Astrocyte (in vitro differentiated cells and primary cell): ENCODE results near the gene PRKCB. TPM values are rescaled to one million over a fixed set of nuclear protein-coding genes. Genes with fewer than 3 reads are reported as not detected.

Experiments
- DNase-seq: peaks from one replicate; pipeline ENCODE4 v3.0.0-alpha.2; 2010; ENCODE audit warnings: low read depth
- FAIRE-seq: peaks from 2 replicates; lab custom pipeline; 2011; peaks lifted over from hg19 to GRCh38; lab: Jason Lieb, UNC
- H2AFZ ChIP-seq: 2 replicates; pipeline ENCODE4 v1.6.0; 2012; ENCODE audit warnings: low read depth, low read length, inconsistent platforms
- H3K27ac ChIP-seq: 2 replicates; pipeline ENCODE4 v1.5.1; 2011; ENCODE audit warnings: low read depth, low read length, inconsistent platforms
- H3K27me3 ChIP-seq: 2 replicates; pipeline ENCODE4 v1.6.0; 2011; ENCODE audit warnings: low read length, inconsistent platforms; ENCODE audit not compliant: insufficient read depth
- H3K36me3 ChIP-seq: 2 replicates; pipeline ENCODE4 v1.5.1; 2011; ENCODE audit warnings: low read length, inconsistent platforms; ENCODE audit not compliant: insufficient read depth
- H3K4me1 ChIP-seq: 2 replicates; pipeline ENCODE4 v1.5.1; 2011; ENCODE audit warnings: low read length, inconsistent platforms; ENCODE audit not compliant: insufficient read depth
- H3K4me2 ChIP-seq: 2 replicates; pipeline ENCODE4 v1.6.0; 2012; ENCODE audit warnings: low read length, inconsistent platforms
- H3K4me3 ChIP-seq: 2 replicates; pipeline ENCODE4 v1.5.1; 2011; ENCODE audit warnings: low read depth, mild to moderate bottlenecking, low read length, inconsistent platforms; ENCODE audit not compliant: insufficient read depth
- H3K79me2 ChIP-seq: 2 replicates; pipeline ENCODE4 v1.6.0; 2012; ENCODE audit warnings: mild to moderate bottlenecking, low read length, inconsistent platforms; ENCODE audit not compliant: insufficient read depth
- H3K9ac ChIP-seq: 2 replicates; pipeline ENCODE4 v1.6.0; 2012; ENCODE audit warnings: mild to moderate bottlenecking, low read length, inconsistent platforms
- H3K9me3 ChIP-seq: 2 replicates; pipeline ENCODE4 v1.5.1; 2012; ENCODE audit warnings: low read depth, mild to moderate bottlenecking, low read length, inconsistent platforms; ENCODE audit not compliant: insufficient read depth
- H4K20me1 ChIP-seq: 2 replicates; pipeline ENCODE4 v1.6.0; 2012; ENCODE audit warnings: low read length, inconsistent platforms; ENCODE audit not compliant: insufficient read depth
- H3K27ac Mint-ChIP-seq: one replicate; pipeline ENCODE4 v1.8.0; 2021; ENCODE audit warnings: mild to moderate bottlenecking, mixed read lengths; ENCODE audit not compliant: unreplicated experiment
- H3K27me3 Mint-ChIP-seq: one replicate; pipeline ENCODE4 v1.8.0; 2021; ENCODE audit warnings: low read depth, mixed read lengths; ENCODE audit not compliant: unreplicated experiment
- H3K36me3 Mint-ChIP-seq: one replicate; pipeline ENCODE4 v1.8.0; 2021; ENCODE audit warnings: low read depth, mixed read lengths; ENCODE audit not compliant: unreplicated experiment
- H3K4me1 Mint-ChIP-seq: one replicate; pipeline ENCODE4 v1.8.0; 2021; ENCODE audit warnings: low read depth, mixed read lengths; ENCODE audit not compliant: unreplicated experiment
- H3K4me3 Mint-ChIP-seq: one replicate; pipeline ENCODE4 v1.8.0; 2021; ENCODE audit warnings: mild to moderate bottlenecking, moderate library complexity, mixed read lengths; ENCODE audit not compliant: unreplicated experiment
- H3K9me3 Mint-ChIP-seq: one replicate; pipeline ENCODE4 v1.8.0; 2021; ENCODE audit warnings: mild to moderate bottlenecking, mixed read lengths; ENCODE audit not compliant: unreplicated experiment
- EZH2 ChIP-seq: IDR thresholded peaks from 2 replicates; pipeline ENCODE4 v1.6.1; 2012; ENCODE audit warnings: mild to moderate bottlenecking, low read length, inconsistent platforms; ENCODE audit not compliant: insufficient read depth
- total RNA-seq: library from RNA; stranded (reverse); gene quantifications from 2 replicates; pipeline ENCODE4 v1.2.1, GENCODE V29; 2021
- TF ChIP-seq, protein P1 (sequence below): IDR thresholded peaks from 2 replicates; pipeline ENCODE4 v1.5.1; 2011; ENCODE audit warnings: low read depth, mild to moderate bottlenecking, inconsistent platforms, low read length, moderate library complexity; ENCODE audit not compliant: insufficient read depth

PRKCB gene
- total RNA-seq, 1 donor from 2014 or later: 2.5 TPM

DNA sequence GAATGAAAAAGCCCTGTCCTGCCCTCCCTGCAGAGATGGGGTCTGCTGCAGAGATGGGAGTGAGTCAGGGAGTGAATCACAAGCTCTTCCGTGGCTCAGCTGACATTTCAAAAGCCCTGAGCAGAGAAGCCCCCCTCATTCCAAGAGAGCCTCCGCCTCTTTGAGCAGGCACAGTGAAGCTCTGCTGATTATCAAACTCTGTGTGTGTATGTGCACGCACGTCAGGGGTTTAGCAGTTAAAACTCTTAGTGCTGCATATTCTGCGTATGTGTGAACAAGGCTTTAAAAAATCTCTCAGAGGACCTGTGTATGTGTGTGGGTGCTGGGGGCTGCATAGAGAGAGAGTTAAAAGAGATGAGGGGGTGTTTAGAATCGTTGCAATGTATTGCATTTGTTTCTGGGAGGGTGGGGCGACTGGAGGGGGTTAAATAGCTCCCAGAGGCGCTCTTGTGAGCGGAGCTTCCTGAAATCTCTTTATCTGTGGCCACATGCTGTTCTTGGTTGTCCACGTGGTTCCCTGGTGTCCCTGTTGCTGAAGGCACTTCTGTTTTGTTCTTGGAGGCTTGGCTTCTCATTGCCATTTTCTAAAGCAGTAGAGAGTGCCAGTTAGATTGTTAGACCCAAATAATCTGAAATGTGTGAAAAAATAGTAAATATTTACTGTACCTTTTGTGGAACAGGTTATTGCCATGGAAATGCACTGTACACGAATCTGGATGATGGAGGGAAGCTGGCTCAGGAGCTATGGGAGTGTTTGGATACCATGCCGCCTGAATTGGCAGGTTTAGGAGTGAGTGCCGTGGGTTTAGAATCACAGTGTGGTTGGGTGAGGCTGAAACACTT, 116.6 kb downstream of the PRKCB start:
- H3K36me3 ChIP-seq: no peaks in the 10 kb centered on the region
- no peaks in the 10 kb centered on the region for H4K20me1 ChIP-seq
- no peak overlapping the region for H2AFZ ChIP-seq
- H3K4me1 ChIP-seq: peaks cover 3% of the 10 kb centered on the region
- Mint-ChIP-seq H3K9me3 (no peaks in the 10 kb centered on the region), H3K27me3 (no peaks in the 10 kb centered on the region), H3K4me3 (peak overlapping the region; percentile 66), H3K27ac (peak overlapping the region; percentile 91), H3K4me1 (peaks cover 24% of the 10 kb centered on the region), H3K36me3 (no peaks in the 10 kb centered on the region)
- no peak overlapping the region for H3K27ac ChIP-seq
- FAIRE-seq (no peak), DNase-seq (peak; percentile 5)
- no peaks in the 10 kb centered on the region for H3K27me3 ChIP-seq
- TF ChIP-seq, protein P1, sequence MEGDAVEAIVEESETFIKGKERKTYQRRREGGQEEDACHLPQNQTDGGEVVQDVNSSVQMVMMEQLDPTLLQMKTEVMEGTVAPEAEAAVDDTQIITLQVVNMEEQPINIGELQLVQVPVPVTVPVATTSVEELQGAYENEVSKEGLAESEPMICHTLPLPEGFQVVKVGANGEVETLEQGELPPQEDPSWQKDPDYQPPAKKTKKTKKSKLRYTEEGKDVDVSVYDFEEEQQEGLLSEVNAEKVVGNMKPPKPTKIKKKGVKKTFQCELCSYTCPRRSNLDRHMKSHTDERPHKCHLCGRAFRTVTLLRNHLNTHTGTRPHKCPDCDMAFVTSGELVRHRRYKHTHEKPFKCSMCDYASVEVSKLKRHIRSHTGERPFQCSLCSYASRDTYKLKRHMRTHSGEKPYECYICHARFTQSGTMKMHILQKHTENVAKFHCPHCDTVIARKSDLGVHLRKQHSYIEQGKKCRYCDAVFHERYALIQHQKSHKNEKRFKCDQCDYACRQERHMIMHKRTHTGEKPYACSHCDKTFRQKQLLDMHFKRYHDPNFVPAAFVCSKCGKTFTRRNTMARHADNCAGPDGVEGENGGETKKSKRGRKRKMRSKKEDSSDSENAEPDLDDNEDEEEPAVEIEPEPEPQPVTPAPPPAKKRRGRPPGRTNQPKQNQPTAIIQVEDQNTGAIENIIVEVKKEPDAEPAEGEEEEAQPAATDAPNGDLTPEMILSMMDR: no peak
- no peak for TF ChIP-seq EZH2
- H3K9ac ChIP-seq: no peak overlapping the region
- no peak overlapping the region for H3K4me3 ChIP-seq
- H3K9me3 ChIP-seq: no peaks in the 10 kb centered on the region
- peak overlapping the region; percentile 44 for H3K4me2 ChIP-seq
- H3K79me2 ChIP-seq: no peaks in the 10 kb centered on the region

DNA sequence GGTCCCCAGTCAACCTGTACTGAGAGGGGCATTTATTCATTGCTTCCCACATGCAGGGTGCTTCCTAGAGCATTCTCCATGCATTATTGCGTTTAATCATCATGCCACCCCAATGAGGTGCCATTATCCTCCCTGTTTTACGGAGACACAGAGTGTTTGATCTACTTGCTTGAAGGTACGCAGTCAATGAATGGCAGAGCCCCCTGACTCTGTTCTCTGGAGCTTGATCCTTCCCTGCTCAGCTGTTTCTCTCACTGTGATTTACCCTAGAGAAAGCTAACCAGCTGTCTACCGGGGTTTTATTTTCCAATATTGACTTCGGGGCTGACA, 117.2 kb downstream of the PRKCB start:
- H3K4me1 Mint-ChIP-seq: peaks cover 24% of the 10 kb centered on the region
- H3K36me3 ChIP-seq: no peaks in the 10 kb centered on the region
- FAIRE-seq (no peak), DNase-seq (no peak)
- H3K9me3 ChIP-seq: no peaks in the 10 kb centered on the region
- H3K9me3 Mint-ChIP-seq: no peaks in the 10 kb centered on the region
- H3K4me1 ChIP-seq: peaks cover 3% of the 10 kb centered on the region
- no peaks in the 10 kb centered on the region for H4K20me1 ChIP-seq
- H3K9ac ChIP-seq: no peak overlapping the region
- no peak overlapping the region for H3K4me3 Mint-ChIP-seq
- H3K79me2 ChIP-seq: no peaks in the 10 kb centered on the region
- H3K27ac ChIP-seq: no peak overlapping the region
- no peaks in the 10 kb centered on the region for H3K27me3 ChIP-seq
- H3K4me3 ChIP-seq: no peak overlapping the region
- no peak for TF ChIP-seq EZH2
- TF ChIP-seq, protein P1: no peak
- H2AFZ ChIP-seq: no peak overlapping the region
- H3K27ac Mint-ChIP-seq: peak overlapping the region; percentile 91
- H3K36me3 Mint-ChIP-seq: no peaks in the 10 kb centered on the region
- no peaks in the 10 kb centered on the region for H3K27me3 Mint-ChIP-seq
- no peak overlapping the region for H3K4me2 ChIP-seq

DNA sequence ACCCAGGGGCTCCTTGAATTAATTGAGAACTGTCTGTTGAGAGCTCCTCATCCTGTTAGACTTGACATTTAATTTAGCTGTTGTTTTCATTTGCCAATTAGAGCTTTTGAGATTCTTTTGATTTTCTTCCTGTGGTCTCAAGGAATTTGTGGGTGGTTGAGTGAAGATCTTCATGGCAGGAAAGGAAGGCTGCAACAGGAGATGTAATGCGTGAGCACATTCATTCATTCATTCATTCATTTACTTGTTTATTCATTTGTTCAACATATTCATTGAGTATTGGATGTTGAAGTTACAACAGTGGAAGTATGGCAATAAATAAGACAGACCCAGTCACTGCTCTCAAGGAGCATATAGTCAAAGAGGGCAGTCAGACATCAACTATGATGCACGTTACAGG, 117.7 kb downstream of the PRKCB start:
- Histone ChIP-seq H3K27me3 (no peaks in the 10 kb centered on the region), H3K9ac (no peak overlapping the region), H2AFZ (no peak overlapping the region), H3K36me3 (no peaks in the 10 kb centered on the region), H4K20me1 (no peaks in the 10 kb centered on the region), H3K4me3 (no peak overlapping the region), H3K4me1 (peaks cover 3% of the 10 kb centered on the region), H3K79me2 (no peaks in the 10 kb centered on the region), H3K4me2 (no peak overlapping the region), H3K27ac (no peak overlapping the region), H3K9me3 (no peaks in the 10 kb centered on the region)
- no peaks in the 10 kb centered on the region for H3K27me3 Mint-ChIP-seq
- H3K9me3 Mint-ChIP-seq: no peaks in the 10 kb centered on the region
- FAIRE-seq (no peak), DNase-seq (no peak)
- no peak overlapping the region for H3K4me3 Mint-ChIP-seq
- peaks cover 24% of the 10 kb centered on the region for H3K4me1 Mint-ChIP-seq
- TF ChIP-seq, protein P1: no peak
- no peak for TF ChIP-seq EZH2
- no peaks in the 10 kb centered on the region for H3K36me3 Mint-ChIP-seq
- H3K27ac Mint-ChIP-seq: no peak overlapping the region
